Hindlimb muscle (tissue), 1 donor: ENCODE data around the gene SNRNP200. TPM values are rescaled to one million over a fixed set of nuclear protein-coding genes. Genes with fewer than 3 reads are reported as not detected.

Source experiments
- DNase-seq: peaks from one replicate; pipeline ENCODE4 v3.0.0-alpha.2; 2013
- polyA plus RNA-seq: library from polyadenylated mRNA; unstranded; fragments of 120-200 nt; gene quantifications from one replicate; pipeline ENCODE4 v1.2.1, GENCODE V29; 2013; ENCODE audit not compliant: insufficient read length

SNRNP200 gene
- polyA plus RNA-seq: 100 TPM

GRCh38 chr2:96305091-96305978 lies at the start of gene SNRNP200:
Gene SNRNP200 (minus strand): TSS chr2:96305546. CDS start chr2:96305437, 109 bp downstream.
- DNase-seq: peak; percentile 88

DNA sequence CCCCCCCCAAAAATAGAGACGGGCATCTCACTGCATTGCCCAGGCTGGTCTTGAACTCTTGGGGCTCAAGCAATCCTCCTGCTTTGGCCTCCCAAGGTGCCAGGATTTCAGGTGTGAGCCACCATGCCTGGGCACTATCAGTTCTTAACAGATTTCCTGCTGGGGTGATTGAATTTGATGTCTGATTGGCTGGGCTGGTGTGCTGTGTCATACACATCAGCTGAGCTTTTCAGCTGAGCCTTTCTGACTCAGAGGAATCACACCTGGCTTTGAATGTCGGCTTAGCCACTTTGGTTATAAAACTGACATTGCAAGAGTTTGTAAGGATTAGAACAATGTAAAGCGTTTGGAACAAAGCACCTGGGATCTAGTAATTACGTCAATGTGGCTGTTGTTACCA lies 49.1 kb upstream of the SNRNP200 start:
- DNase-seq: no peak

- DNase-seq: no peak
Measured at GRCh38 chr2:96353606-96354101, 48.3 kb upstream of the SNRNP200 start.

DNA sequence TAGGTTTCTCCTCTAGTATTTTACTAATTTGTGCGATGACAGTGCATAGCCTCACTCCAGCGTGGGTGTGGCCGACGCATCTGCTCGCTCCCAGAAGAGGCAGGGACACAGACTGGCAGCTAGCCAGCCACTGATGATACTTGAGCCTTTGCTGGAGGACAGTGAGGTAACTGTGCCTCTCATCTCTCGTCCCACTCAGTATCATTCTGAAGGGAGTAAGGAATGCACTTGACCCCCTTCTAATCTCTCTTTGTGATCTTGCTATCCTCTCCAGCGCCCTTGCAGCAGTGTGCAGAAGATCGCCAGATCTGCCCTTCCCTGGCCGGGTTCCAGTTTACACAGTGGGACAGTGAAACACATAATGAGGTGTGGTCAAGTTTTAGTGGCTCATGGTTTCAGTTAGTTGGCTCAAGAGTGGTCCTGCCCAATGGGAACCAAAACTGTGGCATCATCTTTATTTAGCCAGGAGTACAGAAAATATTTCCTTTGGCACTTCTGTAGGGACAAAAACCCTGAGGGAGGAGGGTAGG lies 47.8 kb upstream of the SNRNP200 start:
- DNase-seq: no peak

DNA sequence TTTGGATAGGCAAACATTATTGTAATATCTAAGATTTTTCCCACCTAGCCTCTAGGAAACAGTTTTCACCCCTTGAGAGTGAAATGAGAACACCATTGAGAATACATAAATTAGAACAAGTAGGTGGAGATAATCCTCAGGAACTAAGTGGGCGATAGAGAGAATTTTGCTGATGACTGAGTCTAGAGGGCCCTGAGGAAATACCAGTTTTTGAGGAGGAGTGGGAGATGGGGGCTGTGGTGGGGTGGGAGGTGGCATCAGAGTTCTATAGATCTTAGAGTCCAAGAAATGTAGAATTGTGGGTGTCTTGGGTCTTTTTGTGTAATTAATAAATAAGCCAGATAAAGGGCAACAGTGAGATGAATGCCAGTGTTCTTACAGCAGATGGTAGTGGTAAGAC lies 42.0 kb upstream of the SNRNP200 start:
- DNase-seq: no peak

DNA sequence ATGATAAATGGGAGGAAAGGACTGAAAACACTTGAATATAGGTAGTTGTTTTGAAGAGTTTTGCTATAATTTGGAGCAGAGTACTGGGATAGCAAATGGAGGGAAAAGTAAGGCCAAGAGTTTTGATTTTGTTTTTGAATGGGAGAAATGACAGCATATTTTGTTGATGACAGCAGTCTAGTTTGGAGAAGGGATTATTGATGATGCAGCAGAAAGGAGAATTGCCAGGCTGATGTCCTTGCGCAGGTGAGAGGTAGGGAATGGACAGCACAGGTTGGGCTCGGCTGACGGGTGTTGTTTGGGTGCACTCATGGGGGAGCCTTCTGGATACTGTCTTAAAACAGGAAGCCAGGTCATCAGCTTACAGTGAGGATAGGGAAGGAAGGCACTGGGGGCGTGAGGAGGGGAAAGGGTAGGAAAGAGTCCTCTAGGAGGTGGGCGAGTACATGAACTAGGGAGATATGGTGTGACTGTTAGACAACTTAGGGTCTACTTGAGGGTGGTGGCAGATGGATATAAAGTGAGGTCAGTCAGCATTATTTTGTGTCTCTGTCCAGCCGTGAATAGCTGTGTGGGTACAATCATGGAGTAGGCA lies 40.6 kb upstream of the SNRNP200 start:
- no peak for DNase-seq

DNA sequence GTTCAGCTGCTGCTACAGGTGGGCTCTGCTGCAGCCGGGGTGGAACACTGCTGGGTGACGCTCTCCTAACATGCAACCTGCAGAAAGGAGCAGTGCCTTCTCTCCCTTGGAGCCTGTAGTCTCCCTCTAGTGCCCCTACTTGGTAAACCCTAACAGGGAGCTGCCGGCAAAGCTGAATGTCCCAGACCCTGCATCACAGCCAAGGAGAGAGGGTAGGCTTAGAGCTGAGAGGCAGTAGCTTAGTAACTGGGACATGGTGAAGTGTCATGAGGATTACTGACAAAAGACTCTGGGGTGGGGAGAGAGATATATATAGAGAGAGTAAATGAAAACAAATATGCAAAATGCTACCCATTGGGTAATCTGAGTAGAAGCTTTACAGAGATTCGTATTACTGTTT lies 40.1 kb upstream of the SNRNP200 start:
- no peak for DNase-seq

GRCh38 chr2:96344011-96344410 lies 38.7 kb upstream of the SNRNP200 start:
- no peak for DNase-seq

DNA sequence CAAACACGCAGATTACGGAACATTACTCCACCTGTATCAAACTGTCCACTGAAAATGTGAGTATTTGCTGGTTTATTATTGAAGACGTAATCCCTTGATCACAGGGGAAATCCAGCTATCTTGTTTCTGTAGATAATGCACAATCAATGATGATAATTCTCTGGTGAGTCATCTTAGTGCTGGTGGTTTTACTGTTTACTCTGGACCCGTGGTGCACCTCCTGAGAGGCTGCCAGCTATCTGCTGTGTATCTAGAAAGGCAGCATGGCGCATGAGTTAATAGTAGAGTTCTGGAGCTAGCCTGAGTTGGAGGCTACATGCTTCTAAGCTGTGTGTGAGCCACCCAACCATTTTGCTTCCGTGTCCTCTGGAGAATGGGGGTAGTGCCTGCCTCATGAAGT lies 36.7 kb upstream of the SNRNP200 start:
- no peak for DNase-seq

DNA sequence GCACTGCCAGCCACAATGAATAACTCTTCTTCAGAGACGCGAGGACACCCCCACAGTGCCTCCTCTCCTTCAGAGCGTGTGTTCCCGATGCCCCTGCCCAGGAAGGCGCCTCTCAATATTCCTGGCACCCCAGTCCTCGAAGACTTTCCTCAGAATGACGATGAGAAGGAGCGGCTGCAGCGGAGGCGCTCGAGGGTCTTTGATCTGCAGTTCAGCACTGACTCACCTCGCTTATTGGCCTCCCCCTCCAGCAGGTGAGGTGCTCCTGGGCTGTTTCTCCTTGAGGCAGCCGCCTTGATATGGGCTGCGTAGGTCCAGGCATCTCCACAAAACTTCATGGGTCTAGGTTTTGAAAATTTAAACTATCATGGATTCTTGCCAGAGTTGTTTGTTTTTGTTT lies 36.3 kb upstream of the SNRNP200 start:
- DNase-seq: no peak

DNA sequence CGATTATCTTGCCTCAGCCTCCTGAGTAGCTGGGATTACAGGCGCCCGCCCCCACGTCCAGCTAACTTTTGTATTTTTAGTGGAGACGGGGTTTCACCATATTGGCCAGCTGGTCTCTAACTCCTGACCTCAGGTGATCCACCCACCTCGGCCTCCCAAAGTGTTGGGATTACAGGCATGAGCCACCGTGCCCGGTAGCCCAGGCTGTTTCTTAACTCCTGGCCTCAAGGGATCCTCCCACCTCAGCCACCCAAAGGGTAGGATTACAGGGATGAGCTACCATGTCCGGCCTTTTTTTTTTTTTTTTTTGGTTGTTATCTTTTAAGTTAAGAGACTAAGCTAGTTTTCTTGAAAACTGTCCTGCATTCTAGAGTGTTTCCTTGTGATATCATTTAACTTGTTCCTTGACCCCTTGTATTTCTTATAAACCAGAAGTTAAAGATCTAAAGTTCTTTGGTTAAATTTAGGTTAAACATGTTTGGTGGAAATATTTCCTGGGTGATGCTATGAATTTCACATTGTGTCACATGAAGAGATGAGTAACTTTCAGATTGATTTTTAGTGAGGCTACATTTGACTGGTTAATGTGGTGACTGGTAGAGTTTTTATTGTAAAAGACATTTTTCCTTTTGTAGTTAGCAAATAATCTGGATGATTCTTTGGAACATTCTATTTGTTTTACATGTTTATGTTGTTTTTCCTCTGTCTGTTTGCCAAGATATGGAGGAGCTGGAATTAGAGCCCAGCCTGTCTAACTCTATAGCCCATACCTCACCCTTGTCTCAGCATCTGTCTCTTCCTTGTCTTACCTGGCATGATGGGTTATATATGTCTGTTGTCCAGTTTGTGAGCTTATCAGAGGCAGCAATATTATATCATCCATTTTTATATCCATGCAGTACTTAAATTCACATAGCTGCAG lies 35.4 kb upstream of the SNRNP200 start:
- no peak for DNase-seq

GRCh38 chr2:96336873-96337272 lies 31.5 kb upstream of the SNRNP200 start:
- DNase-seq: no peak

DNA sequence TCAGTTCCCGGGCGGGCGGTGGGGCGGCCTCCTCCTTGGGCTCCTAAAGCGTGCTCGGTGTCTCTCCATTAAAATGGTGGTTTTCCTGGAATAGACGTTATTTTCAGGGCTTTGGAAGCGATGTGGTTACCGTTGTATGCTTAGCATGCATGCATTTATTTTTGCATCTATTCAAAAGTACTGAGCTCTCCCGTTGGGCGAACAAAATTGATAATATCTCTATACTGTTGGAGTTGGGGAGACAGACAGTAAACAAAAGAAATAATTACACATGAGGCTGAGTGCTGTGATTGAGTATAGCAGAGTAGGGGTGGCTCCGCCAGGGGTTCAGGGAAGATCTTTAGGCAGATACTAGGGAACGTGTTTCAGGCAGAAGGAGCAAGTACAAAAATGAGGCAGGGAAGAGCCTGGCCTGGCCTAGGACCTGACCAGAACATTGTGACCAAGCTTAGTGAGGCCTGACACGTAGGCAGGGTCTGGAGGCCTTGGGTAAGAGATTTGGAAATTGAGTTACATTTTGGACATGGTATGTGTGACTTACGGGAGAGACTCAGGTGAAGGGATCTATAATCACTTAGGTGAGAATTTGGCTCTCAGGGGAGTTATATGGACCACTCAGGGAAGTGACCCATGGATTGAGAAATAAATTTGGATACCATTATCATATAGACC lies 30.9 kb upstream of the SNRNP200 start:
- no peak for DNase-seq

DNA sequence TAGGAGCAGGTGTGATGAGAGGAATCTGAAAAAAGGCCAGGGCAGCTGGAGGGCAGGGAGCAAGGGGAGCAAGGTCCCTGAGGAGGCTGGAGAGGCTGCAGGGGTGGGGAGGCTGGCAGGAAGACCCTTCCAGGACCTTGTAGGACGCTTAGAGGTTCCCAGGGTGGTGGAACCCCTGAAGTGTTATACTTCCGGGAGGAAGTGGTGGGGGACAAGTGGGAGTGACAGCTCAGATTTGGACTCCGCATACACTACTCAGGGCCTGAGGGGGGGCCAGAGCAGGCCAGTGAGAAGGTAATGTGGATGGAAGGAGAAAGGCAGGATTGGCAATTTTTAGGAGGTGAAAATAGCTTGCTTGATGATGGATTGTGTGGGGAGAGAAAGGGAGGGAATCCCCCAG lies 28.4 kb upstream of the SNRNP200 start:
- no peak for DNase-seq

DNA sequence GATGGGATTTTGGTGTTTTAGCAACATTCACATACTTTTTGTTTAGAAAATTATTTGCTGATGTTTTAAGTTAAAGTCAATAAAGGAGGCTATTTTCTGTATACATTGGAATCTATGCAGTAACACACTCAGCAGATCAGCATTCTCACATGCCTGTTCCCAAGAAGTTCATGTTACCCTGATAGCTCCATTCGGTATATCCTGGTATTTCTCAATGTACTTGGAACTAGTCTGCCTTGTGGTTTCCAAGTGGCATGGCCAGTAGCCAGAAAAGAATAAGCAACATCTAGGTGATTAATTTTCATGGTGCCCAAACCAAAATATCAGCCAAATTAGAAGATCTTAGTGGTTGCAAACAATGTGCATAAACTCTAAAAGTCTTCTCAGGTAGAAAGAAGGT lies 25.1 kb upstream of the SNRNP200 start:
- no peak for DNase-seq

- no peak for DNase-seq
Measured at GRCh38 chr2:96329874-96330273, 24.5 kb upstream of the SNRNP200 start.

DNA sequence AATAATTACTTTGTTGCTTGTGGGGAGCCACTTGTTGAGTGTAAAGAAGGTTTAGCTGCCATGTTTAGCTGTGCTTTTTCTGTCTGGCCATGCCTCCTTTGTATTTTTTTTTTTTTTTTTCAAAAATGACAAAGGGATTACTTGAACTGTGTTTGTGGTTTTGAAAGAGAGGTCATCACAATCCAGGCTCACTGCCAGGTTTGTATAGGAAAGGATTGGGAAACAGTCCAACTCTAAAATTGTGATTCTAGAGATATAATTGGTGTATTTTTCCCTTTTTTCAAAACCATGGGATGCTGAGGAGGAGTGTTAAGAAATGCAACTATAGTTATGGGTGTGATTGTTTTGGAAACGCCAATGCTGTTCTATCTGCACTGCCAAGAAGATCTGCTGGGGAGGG lies 24.1 kb upstream of the SNRNP200 start:
- no peak for DNase-seq

- no peak for DNase-seq
Measured at GRCh38 chr2:96326990-96327820, 21.9 kb upstream of the SNRNP200 start.

DNA sequence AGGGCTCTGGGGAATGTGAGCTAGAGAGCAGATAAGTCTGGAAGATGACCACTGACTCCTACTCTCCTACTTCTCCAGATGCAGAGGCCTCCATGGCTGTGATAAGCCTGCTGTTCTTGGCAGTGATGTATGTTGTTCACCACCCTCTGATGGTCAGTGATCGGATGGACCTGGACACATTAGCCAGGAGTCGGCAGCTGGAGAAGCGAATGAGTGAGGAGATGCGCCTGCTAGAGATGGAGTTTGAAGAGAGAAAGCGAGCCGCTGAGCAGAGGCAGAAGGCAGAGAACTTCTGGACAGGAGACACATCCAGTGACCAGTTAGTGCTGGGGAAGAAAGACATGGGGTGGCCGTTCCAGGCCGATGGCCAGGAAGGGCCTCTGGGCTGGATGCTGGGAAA lies 21.2 kb upstream of the SNRNP200 start:
- DNase-seq: no peak

DNA sequence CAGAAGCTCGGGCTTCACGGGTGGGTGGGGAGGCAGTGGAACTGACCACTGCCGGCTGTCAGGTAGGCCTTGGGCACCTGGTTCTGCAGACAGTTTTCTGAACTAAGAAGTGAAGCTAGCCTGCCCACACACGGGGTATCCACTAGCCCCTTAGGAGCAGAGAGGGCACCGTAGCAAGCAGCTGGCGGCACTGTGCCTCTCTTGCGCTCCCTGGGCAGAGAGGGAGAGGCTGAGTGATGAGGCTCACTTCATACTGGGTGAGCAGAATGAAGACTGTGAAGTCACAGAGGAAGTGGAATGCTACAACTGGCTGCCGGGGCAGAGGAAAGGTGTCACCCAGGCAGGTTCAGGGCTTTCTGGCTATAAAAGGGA lies 20.5 kb upstream of the SNRNP200 start:
- DNase-seq: no peak
